Measurements from ENCODE around the gene MLLT3. TPM values are rescaled to one million over a fixed set of nuclear protein-coding genes. Genes with fewer than 3 reads are reported as not detected.
"Not testable (repeated sequence)": the region's sequence is repeated elsewhere in the genome, so short reads cannot be mapped to it uniquely, and the experiment has no call there.

The MLLT3 gene
- polyA plus RNA-seq, 1 experiment, result 32.5 TPM

GRCh38 chr9:20663133-20663532, 40.8 kb upstream of the MLLT3 start:
- ChIA-PET POLR2A (no interaction called here), CTCF (no interaction called here)
- Histone ChIP-seq H3K27ac (ENCODE audit: low read depth, low read length) (no peak overlapping the region), H3K9me3 (ENCODE audit: control insufficient read depth, insufficient read depth, low read length) (no peaks in the 10 kb centered on the region), H3K4me3 (ENCODE audit: low read depth, low read length) (no peak overlapping the region), H3K27me3 (ENCODE audit: control insufficient read depth, insufficient read depth, low read length) (peaks cover 3% of the 10 kb centered on the region)
- no peak for TF ChIP-seq CTCF (IDR thresholded peaks at IDR 0.05; ENCODE audit: low read depth, low read length)
- DNase-seq (ENCODE audit: low read depth, low spot score), result no peak

DNA sequence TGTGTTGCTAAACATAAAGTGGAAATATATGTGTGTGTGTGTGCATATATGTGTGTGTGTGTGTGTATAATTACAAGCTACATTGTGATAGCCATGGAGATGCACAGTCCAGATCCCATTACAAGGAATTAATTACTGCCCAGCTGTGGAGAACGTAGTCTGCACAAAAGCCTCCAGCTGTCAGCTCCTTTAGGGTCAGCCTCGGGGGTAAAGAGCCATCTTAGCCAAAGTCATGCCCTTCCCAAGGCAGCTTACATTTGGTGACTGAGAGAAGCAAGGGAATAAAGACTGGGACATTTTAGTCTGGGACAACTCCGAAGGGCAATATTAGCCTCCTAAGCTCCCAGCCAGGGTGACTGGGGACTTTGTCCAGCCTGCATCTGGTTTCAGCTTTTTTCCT, 39.9 kb upstream of the MLLT3 start:
- Histone ChIP-seq H3K27ac (ENCODE audit: low read depth, low read length) (no peak overlapping the region), H3K27me3 (ENCODE audit: control insufficient read depth, insufficient read depth, low read length) (peaks cover 3% of the 10 kb centered on the region), H3K9me3 (ENCODE audit: control insufficient read depth, insufficient read depth, low read length) (no peaks in the 10 kb centered on the region), H3K4me3 (ENCODE audit: low read depth, low read length) (no peak overlapping the region)
- no peak for DNase-seq (ENCODE audit: low read depth, low spot score)
- ChIA-PET POLR2A (interaction anchor here (0.7 kb wide), 1 partner anchor 728 kb away, joined by 4 read pairs; no protein-coding TSS in a partner anchor), CTCF (interaction anchor here (0.5 kb wide), 1 partner anchor 453 kb away, joined by 4 read pairs; no protein-coding TSS in a partner anchor)
- no peak for TF ChIP-seq CTCF (IDR thresholded peaks at IDR 0.05; ENCODE audit: low read depth, low read length)

- H3K9me3 ChIP-seq (ENCODE audit: control insufficient read depth, insufficient read depth, low read length), result no peaks in the 10 kb centered on the region
- no peak overlapping the region for H3K4me3 ChIP-seq (ENCODE audit: low read depth, low read length)
- no peak for DNase-seq (ENCODE audit: low read depth, low spot score)
- POLR2A ChIA-PET, result no interaction called here
- CTCF ChIA-PET, result interaction anchor here (0.6 to 1.2 kb wide), 2 partner anchors 35 to 117 kb away, joined by 4 to 5 read pairs; no protein-coding TSS in a partner anchor
- no peak overlapping the region for H3K27ac ChIP-seq (ENCODE audit: low read depth, low read length)
- peaks cover 3% of the 10 kb centered on the region for H3K27me3 ChIP-seq (ENCODE audit: control insufficient read depth, insufficient read depth, low read length)
- no peak for TF ChIP-seq CTCF (IDR thresholded peaks at IDR 0.05; ENCODE audit: low read depth, low read length)
Observed at GRCh38 chr9:20659474-20659967, 37.2 kb upstream of the MLLT3 start.

DNA sequence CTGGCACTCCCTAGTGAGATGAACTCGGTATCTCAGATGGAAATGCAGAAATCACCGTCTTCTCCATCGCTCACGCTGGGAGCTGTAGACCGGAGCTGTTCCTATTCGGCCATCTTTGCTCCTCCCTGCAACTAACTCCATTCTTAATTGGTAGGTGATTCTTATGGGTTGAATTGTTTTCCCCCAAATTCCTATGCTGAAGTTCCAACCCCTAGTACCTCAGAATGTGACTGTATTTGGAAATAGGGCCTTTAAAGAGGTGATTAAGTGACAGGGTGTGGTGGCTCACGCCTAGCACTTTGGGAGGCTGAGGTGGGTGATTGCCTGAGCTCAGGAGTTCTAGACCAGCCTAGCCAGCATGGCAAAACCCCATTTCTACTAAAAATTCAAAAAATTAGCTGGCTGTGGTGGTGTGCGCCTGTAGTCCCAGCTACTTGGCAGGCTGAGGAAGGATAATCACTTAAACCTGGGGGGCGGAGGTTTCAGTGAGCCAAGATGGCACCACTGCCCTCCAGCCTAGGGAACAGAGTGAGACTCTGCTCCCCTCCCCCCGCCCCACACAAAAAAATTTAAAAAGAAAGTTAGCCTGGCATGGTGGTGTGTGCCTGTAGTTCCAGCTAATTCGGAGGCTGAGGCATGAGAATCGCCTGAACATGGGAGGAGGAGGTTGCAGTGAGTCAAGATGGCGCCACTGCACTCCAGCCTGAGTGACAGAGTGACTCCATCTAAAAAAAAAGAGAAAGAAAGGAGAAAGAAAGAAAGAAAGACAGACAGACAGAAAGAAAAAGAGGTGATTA, 36.6 kb upstream of the MLLT3 start:
- POLR2A ChIA-PET, result no interaction called here
- no peak for DNase-seq (ENCODE audit: low read depth, low spot score)

GRCh38 chr9:20658246-20658667, 36.0 kb upstream of the MLLT3 start:
- DNase-seq (ENCODE audit: low read depth, low spot score); POLR2A ChIA-PET; H3K27ac ChIP-seq (ENCODE audit: low read depth, low read length); H3K9me3 ChIP-seq (ENCODE audit: control insufficient read depth, insufficient read depth, low read length); CTCF ChIA-PET; H3K27me3 ChIP-seq (ENCODE audit: control insufficient read depth, insufficient read depth, low read length): not testable (repeated sequence)
- peak overlapping the region; percentile 25 for H3K4me3 ChIP-seq (ENCODE audit: low read depth, low read length)

More for the DNA sequence above, 36.6 kb upstream of the MLLT3 start:
- CTCF ChIA-PET, result interaction anchor here (0.6 to 1.2 kb wide), 2 partner anchors 34 to 116 kb away, joined by 4 to 5 read pairs; no protein-coding TSS in a partner anchor
- Histone ChIP-seq H3K4me3 (ENCODE audit: low read depth, low read length) (peak overlapping the region; percentile 18), H3K27ac (ENCODE audit: low read depth, low read length) (no peak overlapping the region), H3K9me3 (ENCODE audit: control insufficient read depth, insufficient read depth, low read length) (no peaks in the 10 kb centered on the region), H3K27me3 (ENCODE audit: control insufficient read depth, insufficient read depth, low read length) (peaks cover 3% of the 10 kb centered on the region)
- TF ChIP-seq CTCF (IDR thresholded peaks at IDR 0.05; ENCODE audit: low read depth, low read length), result no peak

All from AG04450 (cell line).